IPS-15b (cell line): ENCODE results near the gene FAT1.

Experiments
- H3K27me3 ChIP-seq: one replicate; pipeline ENCODE4 v1.6.1; 2013; ENCODE audit warnings: low read length; ENCODE audit not compliant: control insufficient read depth, insufficient read depth
- H3K36me3 ChIP-seq: one replicate; pipeline ENCODE4 v1.6.1; 2013; ENCODE audit warnings: low read length; ENCODE audit not compliant: control insufficient read depth, insufficient read depth
- H3K4me1 ChIP-seq: one replicate; pipeline ENCODE4 v1.6.1; 2013; ENCODE audit warnings: mild to moderate bottlenecking, low read length; ENCODE audit not compliant: control insufficient read depth, insufficient read depth
- H3K4me3 ChIP-seq: one replicate; pipeline ENCODE4 v1.5.1; 2013; ENCODE audit warnings: low read depth, low read length
- H3K9ac ChIP-seq: one replicate; pipeline ENCODE4 v1.6.1; 2013; ENCODE audit warnings: low read depth, mild to moderate bottlenecking, low read length
- H3K9me3 ChIP-seq: one replicate; pipeline ENCODE4 v1.6.1; 2013; ENCODE audit warnings: mild to moderate bottlenecking, low read length; ENCODE audit not compliant: control insufficient read depth, insufficient read depth

FAT1 gene

GRCh38 chr4:186717556-186717955 is 6.1 kb downstream of the FAT1 start:
- Histone ChIP-seq H3K9me3 (no peaks in the 10 kb centered on the region), H3K4me1 (peaks cover 29% of the 10 kb centered on the region)

GRCh38 chr4:186715077-186715476 is 8.6 kb downstream of the FAT1 start:
- H3K4me3 ChIP-seq, result no peak overlapping the region
- H3K9ac ChIP-seq, result no peak overlapping the region
- peaks cover 20% of the 10 kb centered on the region for H3K4me1 ChIP-seq
- H3K36me3 ChIP-seq, result no peaks in the 10 kb centered on the region
- no peaks in the 10 kb centered on the region for H3K27me3 ChIP-seq
- no peaks in the 10 kb centered on the region for H3K9me3 ChIP-seq

More at GRCh38 chr4:186717556-186717955, 6.1 kb downstream of the FAT1 start:
- Histone ChIP-seq H3K36me3 (no peaks in the 10 kb centered on the region), H3K27me3 (peaks cover 3% of the 10 kb centered on the region), H3K9ac (no peak overlapping the region), H3K4me3 (no peak overlapping the region)

DNA sequence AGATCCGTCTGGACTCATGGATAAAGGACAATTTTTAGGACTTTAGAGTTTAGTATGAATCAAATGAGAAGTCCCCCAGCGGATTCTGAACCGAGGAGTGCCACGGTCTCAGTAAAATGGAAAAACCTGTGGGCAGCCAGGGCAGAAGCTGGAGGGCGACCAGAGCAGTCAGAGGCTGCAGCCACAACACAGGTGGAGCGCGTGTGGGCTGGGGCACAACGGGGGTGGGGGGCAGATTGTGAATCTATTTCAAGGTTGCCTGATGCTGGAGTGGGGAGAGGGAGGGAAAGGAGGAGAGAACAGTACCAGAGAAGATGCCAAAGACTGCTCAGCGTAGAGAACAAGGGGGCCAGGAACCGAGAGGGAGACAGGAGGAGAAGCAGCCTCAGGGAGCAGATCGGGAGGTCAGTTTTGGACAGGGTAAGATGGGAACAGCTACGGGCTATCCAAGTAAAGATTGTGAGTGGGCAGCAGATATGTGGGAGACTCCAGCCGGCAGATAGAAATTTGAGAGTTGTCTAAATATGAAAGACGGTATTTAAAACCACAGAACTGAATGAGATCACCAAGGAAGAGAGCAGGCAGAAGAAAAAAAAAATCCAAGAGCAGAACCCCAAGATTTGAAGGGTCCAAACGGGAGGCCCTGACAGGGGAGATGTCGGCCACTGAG is 9.5 kb downstream of the FAT1 start:
- H3K4me1 ChIP-seq, result peaks cover 15% of the 10 kb centered on the region
- H3K27me3 ChIP-seq, result no peaks in the 10 kb centered on the region
- no peaks in the 10 kb centered on the region for H3K9me3 ChIP-seq
- H3K4me3 ChIP-seq, result no peak overlapping the region
- no peak overlapping the region for H3K9ac ChIP-seq
- H3K36me3 ChIP-seq, result no peaks in the 10 kb centered on the region

GRCh38 chr4:186712690-186713089 is 11.0 kb downstream of the FAT1 start:
- peaks cover 10% of the 10 kb centered on the region for H3K4me1 ChIP-seq
- peaks cover 12% of the 10 kb centered on the region for H3K36me3 ChIP-seq
- H3K9ac ChIP-seq, result no peak overlapping the region
- H3K9me3 ChIP-seq, result no peaks in the 10 kb centered on the region
- no peak overlapping the region for H3K4me3 ChIP-seq
- H3K27me3 ChIP-seq, result no peaks in the 10 kb centered on the region

DNA sequence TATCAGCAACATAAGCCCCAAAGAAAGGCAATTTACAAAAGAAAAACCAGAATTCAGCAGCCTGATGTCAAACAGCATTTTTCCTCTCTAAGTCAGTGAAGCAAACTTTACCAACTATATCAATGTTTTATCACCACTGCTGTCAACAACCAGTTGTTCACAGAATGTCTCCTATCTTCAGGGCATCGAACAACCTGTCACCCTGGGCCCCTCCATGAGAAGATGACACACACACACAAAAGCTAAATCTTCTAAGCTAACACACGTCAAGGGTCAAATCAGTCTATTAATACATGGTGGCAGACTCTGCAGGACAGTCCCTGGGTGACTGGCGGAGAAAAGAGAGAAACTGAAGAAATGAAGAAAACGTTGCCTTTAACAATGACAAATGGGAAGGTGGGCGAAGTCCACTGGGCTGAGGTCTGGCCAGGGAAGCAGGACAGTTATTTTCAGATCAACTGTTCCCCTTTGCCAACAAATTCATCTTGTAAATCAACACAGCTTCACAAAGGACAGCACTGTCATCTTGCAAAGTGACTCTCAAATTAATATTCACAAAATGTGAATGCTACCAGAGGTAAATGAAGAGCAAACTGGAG is 13.0 kb downstream of the FAT1 start:
- H3K36me3 ChIP-seq, result peaks cover 25% of the 10 kb centered on the region

GRCh38 chr4:186709517-186709916 is 14.1 kb downstream of the FAT1 start:
- H3K4me3 ChIP-seq, result no peak overlapping the region
- H3K27me3 ChIP-seq, result no peaks in the 10 kb centered on the region
- H3K4me1 ChIP-seq, result peaks cover 2% of the 10 kb centered on the region
- peaks cover 25% of the 10 kb centered on the region for H3K36me3 ChIP-seq
- no peaks in the 10 kb centered on the region for H3K9me3 ChIP-seq
- H3K9ac ChIP-seq, result no peak overlapping the region

More for the DNA sequence above, 13.0 kb downstream of the FAT1 start:
- H3K4me3 ChIP-seq, result no peak overlapping the region
- no peaks in the 10 kb centered on the region for H3K27me3 ChIP-seq
- H3K9me3 ChIP-seq, result no peaks in the 10 kb centered on the region
- peaks cover 6% of the 10 kb centered on the region for H3K4me1 ChIP-seq
- no peak overlapping the region for H3K9ac ChIP-seq

DNA sequence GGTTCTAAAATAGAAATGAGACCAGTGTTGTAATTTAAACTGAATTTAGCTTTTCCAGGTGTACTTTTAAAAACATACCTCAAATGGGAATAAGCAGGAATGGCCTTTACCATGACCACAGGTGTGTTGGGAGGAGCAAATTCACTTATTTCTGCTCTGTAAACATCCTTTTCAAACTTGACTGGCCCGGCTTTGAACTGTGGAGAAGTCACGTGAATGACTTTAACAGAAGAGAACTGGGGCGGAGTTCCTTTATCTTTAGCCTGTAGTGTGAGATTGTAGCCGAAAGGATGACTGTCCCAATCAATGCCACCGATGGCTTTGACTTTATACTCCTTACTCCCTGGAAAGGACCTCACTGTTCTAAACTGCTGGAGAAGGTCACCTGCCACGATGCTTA is 15.1 kb downstream of the FAT1 start:
- Histone ChIP-seq H3K36me3 (peaks cover 25% of the 10 kb centered on the region), H3K9me3 (no peaks in the 10 kb centered on the region), H3K27me3 (no peaks in the 10 kb centered on the region), H3K4me1 (peaks cover 2% of the 10 kb centered on the region), H3K4me3 (no peak overlapping the region), H3K9ac (no peak overlapping the region)

- no peak overlapping the region for H3K9ac ChIP-seq
- peaks cover 25% of the 10 kb centered on the region for H3K36me3 ChIP-seq
- no peaks in the 10 kb centered on the region for H3K27me3 ChIP-seq
- no peak overlapping the region for H3K4me3 ChIP-seq
- H3K4me1 ChIP-seq, result peaks cover 2% of the 10 kb centered on the region
- H3K9me3 ChIP-seq, result no peaks in the 10 kb centered on the region
Observed at GRCh38 chr4:186707996-186708395, 15.7 kb downstream of the FAT1 start.

- no peaks in the 10 kb centered on the region for H3K27me3 ChIP-seq
- no peak overlapping the region for H3K9ac ChIP-seq
Observed at GRCh38 chr4:186707574-186707973, 16.1 kb downstream of the FAT1 start.

DNA sequence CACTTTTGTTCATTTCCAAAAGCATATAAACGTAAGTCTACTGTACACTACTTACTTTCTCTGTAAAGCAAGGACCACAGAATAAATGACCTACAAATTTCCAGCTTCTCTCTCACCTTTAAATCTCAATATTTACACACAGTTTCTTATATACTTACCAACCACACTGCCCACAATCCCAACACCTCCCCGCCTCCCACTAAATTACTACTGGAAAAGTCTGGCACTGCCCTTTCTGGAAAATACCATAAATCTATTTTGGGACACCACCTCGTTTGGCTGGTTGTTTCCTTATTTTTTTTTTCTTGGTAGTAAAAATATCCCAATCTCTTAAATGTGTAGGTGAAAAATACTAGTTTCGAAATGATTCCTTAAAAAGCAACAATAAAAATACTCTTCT is 19.6 kb downstream of the FAT1 start:
- no peak overlapping the region for H3K4me3 ChIP-seq
- peaks cover 7% of the 10 kb centered on the region for H3K4me1 ChIP-seq
- H3K9me3 ChIP-seq, result no peaks in the 10 kb centered on the region
- no peak overlapping the region for H3K9ac ChIP-seq
- peaks cover 25% of the 10 kb centered on the region for H3K36me3 ChIP-seq
- H3K27me3 ChIP-seq, result no peaks in the 10 kb centered on the region

More at GRCh38 chr4:186707574-186707973, 16.1 kb downstream of the FAT1 start:
- peaks cover 2% of the 10 kb centered on the region for H3K4me1 ChIP-seq
- H3K4me3 ChIP-seq, result no peak overlapping the region
- H3K9me3 ChIP-seq, result no peaks in the 10 kb centered on the region
- peaks cover 25% of the 10 kb centered on the region for H3K36me3 ChIP-seq

DNA sequence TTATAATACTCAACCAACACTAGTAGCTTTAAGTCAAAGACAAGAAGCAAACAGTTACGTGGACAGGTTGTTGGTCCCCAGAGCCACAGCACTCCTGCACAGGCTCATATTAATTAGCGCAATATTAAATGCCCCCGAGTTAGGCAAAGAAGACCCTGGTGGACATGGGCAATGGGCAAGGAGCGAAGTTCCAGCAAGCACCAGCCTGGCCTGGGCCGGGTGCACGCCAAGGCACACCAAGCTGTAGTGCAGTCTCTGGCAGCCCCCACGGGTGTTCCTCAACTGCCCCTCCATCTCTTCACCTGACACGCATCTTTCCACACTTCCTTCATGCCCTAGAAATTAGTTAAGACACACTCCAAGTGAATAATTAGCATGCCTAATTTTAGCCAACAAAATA is 20.1 kb downstream of the FAT1 start:
- H3K4me1 ChIP-seq, result peaks cover 7% of the 10 kb centered on the region
- H3K27me3 ChIP-seq, result no peaks in the 10 kb centered on the region
- peaks cover 20% of the 10 kb centered on the region for H3K36me3 ChIP-seq
- H3K9me3 ChIP-seq, result no peaks in the 10 kb centered on the region
- no peak overlapping the region for H3K4me3 ChIP-seq
- H3K9ac ChIP-seq, result no peak overlapping the region

GRCh38 chr4:186702940-186703339 is 20.7 kb downstream of the FAT1 start:
- Histone ChIP-seq H3K9me3 (no peaks in the 10 kb centered on the region), H3K9ac (no peak overlapping the region), H3K36me3 (peaks cover 14% of the 10 kb centered on the region), H3K4me1 (peaks cover 7% of the 10 kb centered on the region), H3K27me3 (no peaks in the 10 kb centered on the region), H3K4me3 (no peak overlapping the region)
